Transverse colon (tissue), 4 donors: ENCODE results near the gene SPDYE4.

Experiments used
- CTCF ChIP-seq, 5 experiments: fragments of 200-600 bp in 3 of 5; fragments of 450-650 bp in 2 of 5; sonication (generic) in 3 of 5; IDR thresholded peaks; 1 replicate in 2 of 5; 2 replicates in 3 of 5; pipeline ENCODE4 v1.5.1; 2016 to 2017; ENCODE audit warnings: antibody characterized with exemption in 5 of 5, inconsistent platforms in 3 of 5, mild to moderate bottlenecking in 2 of 5, moderate library complexity in 1 of 5
- EP300 ChIP-seq: sonication (generic); formaldehyde crosslinking; IDR thresholded peaks from one replicate; pipeline ENCODE4 v1.6.1; 2017; ENCODE audit warnings: antibody characterized with exemption, low read depth
- POLR2A ChIP-seq: fragments of 450-650 bp; IDR thresholded peaks from one replicate; pipeline ENCODE4 v1.6.1; 2016; ENCODE audit warnings: antibody characterized with exemption, mild to moderate bottlenecking, moderate library complexity
- POLR2AphosphoS5 ChIP-seq, 3 donors: sonication (generic); formaldehyde crosslinking; IDR thresholded peaks; one replicate each; pipeline ENCODE4 v1.6.1; 2016; ENCODE audit warnings: antibody characterized with exemption in 3 of 3

- TF ChIP-seq CTCF (IDR thresholded peaks at IDR 0.05) (no peak), EP300 (no peak), POLR2A (no peak), POLR2AphosphoS5 (IDR thresholded peaks at IDR 0.05) (no peak)
Observed at GRCh38 chr17:8754890-8755289, 3.5 kb downstream of the SPDYE4 start.
